NCI-H345 treated with DMSO at 0.1 percent for 48 hours (cell line): Measurements from ENCODE around the gene SVOPL.

Experiments used
- DNase-seq: peaks from one replicate; lab custom pipeline; 2025; ENCODE audit not compliant: unreplicated experiment; lab: John Stamatoyannopoulos, UW

Gene SVOPL

DNA sequence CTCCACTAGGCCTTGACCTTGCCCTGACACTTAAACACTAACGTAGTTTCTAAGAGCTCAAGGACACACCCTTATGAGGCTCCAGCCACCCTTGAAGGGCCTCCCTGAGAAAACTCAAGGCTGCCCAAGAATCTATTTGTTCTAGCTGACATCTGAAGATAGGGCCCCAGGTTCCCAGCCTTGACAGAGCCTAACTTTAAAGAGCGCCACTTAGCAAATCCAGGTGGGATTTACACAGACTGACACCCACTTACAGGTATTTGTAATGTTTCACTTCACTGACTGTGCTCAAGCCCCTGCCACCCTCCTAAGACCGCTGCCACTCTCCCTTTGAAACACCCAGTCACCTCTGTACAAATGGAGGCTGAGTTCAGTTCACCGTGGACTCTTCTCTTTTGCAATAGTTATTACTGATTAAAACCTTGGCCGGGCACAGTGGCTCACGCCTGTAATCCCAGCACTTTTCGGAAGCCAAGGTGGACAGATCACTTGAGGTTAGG lies 90.4 kb downstream of the SVOPL start:
- DNase-seq: no peak

DNA sequence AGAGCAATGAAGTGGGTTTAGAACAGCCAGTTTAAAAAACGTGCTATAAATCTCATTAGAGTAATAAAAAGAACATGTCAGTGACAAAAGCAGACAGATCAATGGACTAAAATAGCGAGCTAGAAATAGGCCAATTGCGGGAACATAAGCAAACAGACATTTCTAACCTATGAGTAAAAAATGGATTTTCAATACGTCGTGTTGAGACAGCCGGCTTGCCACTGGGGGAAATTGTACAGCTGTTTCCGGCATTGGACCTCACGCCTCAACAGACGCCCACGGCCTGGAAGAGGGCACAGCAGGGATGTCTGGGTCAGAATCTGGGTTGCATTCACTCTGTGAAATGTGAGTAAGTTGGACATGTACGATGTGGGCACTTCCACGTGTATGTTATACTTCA lies 92.9 kb downstream of the SVOPL start:
- DNase-seq: no peak

DNA sequence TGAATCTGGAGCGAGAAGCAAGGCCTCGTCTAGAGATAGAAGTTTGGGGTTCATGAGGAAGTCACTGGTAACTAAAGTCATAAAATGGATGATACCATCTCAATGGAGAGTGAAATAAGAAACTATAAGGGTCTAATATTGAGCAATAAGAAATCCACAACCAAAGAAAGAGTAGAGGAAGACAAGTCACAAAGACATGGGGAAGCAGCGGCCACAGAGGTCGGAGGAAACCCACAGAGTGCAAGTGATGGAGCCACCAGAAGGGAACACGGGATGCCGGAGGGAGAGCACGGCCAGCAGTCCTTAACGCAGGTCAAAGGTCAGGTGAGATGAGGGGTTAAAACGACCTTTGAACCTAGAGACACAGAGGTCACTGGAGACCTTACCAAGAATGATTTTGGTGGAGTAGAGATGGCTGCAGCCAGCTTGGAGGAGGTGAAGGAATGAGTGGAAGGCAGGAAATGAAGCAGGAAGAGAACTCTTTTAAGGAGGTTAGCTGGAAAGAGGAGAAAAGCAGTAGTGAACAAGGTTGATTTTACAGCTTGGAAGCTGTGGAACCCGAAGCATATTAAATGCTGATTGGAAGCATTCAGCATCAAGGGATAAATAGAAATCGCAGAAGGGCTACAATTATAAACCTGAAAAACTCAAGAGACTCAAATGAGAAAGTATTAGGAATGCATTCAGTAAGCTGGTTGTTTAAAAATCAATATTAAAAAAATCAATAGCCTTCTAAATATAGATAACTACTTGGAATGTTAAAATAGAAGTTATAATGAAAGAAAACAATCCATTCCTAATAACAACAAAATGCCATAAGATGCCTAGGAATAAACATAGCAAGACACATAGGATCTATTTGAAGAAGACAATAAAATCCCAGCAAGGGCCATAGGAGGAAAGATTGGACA lies 93.7 kb downstream of the SVOPL start:
- no peak for DNase-seq

- DNase-seq: no peak
Observed at GRCh38 chr7:138606236-138606635, 94.9 kb downstream of the SVOPL start.

DNA sequence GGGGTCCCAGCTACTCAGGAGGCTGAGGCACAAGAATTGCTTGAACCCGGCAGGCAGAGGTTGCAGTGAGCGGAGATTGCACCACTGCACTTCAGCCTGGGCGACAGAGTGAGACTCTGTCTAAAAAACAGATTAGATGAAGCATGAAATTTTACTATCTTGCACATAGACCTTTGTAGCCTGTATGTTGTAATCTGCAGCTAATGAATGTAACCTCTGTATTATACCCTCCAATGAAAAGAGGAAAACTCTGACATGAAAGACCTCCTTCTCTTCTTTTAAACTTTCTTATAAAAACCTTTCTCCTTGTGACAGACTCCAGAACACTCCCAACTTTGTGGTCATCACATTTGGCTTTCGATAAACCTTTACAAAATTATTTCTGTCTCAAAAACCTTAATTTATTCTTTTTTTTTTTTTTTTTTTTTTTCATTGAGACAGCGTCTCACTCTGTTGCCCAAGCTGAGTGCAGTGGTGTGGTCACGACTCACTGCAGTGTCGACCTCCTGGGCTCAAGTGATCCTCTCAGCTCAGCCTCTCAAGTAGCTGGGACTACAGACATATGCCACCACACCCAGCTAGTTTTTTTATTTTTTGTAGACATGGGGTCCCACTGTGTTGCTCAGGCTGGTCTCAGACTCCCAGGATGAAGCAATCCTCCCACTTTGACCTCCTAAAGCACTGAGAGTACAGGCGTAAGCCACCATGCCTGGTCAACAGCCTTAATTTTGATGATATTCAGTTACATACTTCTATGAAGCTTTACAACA lies 97.4 kb downstream of the SVOPL start:
- no peak for DNase-seq

GRCh38 chr7:138602451-138602850 lies 98.7 kb downstream of the SVOPL start:
- DNase-seq: no peak

DNA sequence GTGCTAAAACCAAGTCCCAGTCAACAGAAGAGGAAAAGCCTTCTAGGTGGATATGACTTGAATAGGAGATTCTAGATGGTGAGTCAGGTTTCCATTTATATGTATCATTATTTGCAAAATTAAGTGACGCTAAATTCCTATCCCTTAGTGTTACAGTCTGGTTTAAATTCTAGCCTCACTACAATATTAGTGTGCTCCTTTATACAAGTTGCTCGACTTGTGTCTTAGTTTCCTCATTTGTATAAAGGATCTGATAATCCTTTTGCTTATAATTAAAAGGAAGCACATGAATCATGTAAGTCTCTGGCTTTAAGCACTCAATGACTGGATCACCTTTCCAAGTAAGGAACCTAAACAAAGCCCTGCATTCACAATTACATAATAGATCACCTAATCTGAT lies 105.7 kb downstream of the SVOPL start:
- no peak for DNase-seq

DNA sequence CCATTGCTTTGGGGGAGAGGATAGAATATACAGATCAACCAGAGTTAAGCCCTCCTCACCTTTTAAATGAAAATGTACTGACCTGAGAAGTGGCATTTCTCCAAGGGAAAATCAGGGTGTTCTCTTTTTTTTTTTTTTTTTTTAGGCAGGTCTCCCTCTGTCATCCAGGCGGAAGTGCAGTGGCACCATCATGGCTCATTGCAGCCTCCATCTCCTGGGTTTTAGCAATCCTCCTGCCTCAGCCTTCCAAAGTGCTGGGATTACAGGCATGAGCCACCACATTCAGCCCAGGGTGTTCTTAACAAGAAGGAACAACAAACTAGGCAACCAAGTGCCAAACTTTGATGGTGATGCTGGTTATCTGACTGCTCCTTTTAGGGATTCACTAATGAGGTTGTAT lies 111.0 kb downstream of the SVOPL start:
- no peak for DNase-seq

DNA sequence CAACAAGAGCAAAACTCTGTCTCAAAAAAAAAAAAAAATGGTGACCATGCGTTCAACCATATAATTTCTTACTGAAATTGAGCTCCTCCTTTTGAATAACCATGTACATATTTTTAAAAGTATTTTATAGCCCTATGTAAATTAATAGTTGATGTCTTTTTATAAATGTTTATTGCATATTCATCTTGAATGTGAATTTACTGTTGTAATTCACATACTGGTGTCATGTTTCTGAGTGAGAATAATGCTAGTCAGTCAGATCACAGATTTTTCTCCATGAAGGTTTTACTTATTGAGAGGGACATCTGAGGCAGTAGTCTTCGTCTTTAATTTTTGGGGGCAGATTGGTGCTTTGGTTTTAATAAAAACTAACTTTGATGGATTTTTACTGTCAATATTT lies 112.2 kb downstream of the SVOPL start:
- DNase-seq: no peak

- no peak for DNase-seq
Observed at GRCh38 chr7:138587485-138587884, 113.7 kb downstream of the SVOPL start.

GRCh38 chr7:138585283-138585993 lies 115.7 kb downstream of the SVOPL start:
- DNase-seq: no peak

DNA sequence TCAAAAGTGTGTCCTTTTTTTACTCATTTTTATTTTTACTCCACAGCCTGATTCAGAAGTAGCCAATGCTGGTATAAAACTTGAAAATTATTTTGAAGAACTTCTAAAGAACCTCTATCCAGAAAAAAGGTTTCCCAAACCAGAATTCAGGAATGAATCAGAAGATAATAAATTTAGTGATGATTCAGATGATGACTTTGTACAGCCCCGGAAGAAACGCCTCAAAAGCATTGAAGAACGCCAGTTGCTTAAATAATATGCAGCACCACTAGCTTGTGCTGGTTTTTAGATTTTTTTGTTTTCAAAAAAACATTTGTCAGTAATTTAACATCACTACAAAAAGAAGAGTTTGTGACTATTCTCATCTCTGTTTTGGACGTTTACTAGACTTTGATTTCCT lies 116.5 kb downstream of the SVOPL start:
- no peak for DNase-seq

DNA sequence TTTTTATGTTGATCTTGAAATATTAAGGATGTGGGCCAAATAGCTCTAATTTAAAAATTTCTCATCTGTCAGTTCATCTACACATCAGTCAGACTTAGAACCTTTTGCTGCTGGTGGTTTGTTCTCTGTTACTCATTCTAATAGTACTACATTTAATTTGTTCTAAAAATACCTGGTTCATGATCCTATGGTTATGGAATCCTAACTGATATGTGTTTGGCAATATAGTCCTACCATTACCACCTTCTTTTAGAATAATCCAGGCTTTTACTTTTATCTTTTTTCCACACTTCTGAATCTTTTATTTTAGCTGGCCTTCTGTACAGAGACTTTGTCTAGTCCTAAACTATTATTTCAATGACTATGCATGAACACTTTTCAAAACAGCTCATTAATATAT lies 116.9 kb downstream of the SVOPL start:
- DNase-seq: no peak

DNA sequence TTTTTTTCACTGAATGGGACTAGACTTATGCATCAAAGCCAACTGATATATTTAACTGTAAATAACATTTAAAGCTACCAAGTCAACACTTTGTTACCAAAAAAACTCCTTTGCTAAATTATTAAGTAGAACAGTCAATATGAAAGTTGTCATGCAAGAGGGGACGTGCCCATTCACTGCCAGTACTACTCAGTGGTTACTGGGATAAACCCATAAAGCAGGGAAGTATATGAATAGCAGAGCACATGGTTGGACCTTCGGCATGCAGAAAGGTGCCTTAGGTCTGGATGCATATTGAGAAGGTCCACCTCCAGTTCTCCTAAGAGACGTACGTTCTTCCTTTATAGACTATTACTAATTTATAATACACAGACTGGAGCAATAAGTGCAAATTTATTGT lies 120.1 kb downstream of the SVOPL start:
- no peak for DNase-seq

- no peak for DNase-seq
Observed at GRCh38 chr7:138579671-138580070, 121.5 kb downstream of the SVOPL start.

DNA sequence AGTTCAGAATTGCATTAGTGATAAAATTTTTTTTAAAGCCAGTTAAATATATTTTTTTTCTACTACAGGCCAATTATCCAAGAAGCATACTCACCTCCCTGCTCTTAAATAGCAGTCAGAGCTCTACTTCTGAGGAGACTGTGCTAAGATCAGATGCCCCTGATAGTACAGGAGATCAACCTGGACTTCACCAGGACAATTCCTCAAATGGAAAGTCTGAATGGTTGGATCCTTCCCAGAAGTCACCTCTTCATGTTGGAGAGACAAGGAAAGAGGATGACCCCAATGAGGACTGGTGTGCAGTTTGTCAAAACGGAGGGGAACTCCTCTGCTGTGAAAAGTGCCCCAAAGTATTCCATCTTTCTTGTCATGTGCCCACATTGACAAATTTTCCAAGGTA lies 122.0 kb downstream of the SVOPL start:
- DNase-seq: no peak

- DNase-seq: no peak
Observed at GRCh38 chr7:138575897-138576428, 125.2 kb downstream of the SVOPL start.

DNA sequence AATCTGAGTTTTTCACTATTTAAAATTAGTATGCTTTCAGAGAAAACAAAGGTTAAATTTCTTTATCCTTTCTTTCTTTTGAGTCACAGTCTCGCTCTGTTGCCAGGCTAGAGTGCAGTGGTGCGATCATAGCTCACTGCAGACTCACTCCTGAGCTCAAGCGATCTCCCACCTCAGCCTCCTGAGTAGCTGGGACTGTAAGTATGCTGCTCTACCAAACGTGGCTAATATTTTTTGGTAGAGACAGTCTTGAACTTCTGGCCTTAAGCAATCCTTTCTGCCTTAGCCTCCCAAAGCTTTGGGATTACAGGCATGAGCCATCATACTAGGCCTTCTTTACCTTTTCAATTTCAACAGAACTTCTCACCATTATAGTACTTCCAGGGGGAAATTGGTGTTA lies 127.4 kb downstream of the SVOPL start:
- DNase-seq: no peak

DNA sequence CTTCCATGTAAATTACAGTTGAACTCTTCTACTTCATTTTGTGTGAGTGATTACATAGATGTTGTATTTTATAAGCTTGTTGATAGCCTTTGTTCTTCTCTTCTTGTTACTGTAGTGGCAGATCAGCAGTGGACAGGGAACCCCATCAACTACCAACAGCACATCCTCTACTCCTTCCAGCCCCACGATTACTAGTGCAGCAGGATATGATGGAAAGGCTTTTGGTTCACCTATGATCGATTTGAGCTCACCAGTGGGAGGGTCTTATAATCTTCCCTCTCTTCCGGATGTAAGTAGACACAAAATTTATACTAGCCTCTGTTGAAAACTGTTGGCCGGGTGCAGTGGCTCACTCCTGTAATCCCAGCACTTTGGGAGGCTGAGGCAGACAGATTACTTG lies 130.4 kb downstream of the SVOPL start:
- DNase-seq: no peak

- DNase-seq: no peak
Observed at GRCh38 chr7:138569418-138569817, 131.7 kb downstream of the SVOPL start.

GRCh38 chr7:138568655-138569054 lies 132.5 kb downstream of the SVOPL start:
- DNase-seq: no peak
